G401.6 (cell line): ENCODE data around the gene POU5F2.
A peak's percentile ranks its signal among the peaks of the same experiment; 100 is the strongest.

Experiments
- FAIRE-seq: peaks from 2 replicates; lab custom pipeline; 2012; peaks lifted over from hg19 to GRCh38; lab: Jason Lieb, UNC

The POU5F2 gene

GRCh38 chr5:93741136-93741811, at the start of gene POU5F2:
Gene POU5F2 (minus strand): TSS chr5:93741600. CDS start chr5:93741563, 37 bp downstream.
- FAIRE-seq: no peak

- FAIRE-seq: no peak
These were observed 49.0 kb upstream of the POU5F2 start for GRCh38 chr5:93790401-93790800.

GRCh38 chr5:93789173-93790067, 48.0 kb upstream of the POU5F2 start:
- peak; percentile 66 for FAIRE-seq

GRCh38 chr5:93787598-93787997, 46.2 kb upstream of the POU5F2 start:
- no peak for FAIRE-seq

GRCh38 chr5:93785475-93785874, 44.1 kb upstream of the POU5F2 start:
- no peak for FAIRE-seq

GRCh38 chr5:93782978-93783377, 41.6 kb upstream of the POU5F2 start:
- FAIRE-seq: no peak

GRCh38 chr5:93777620-93778019, 36.2 kb upstream of the POU5F2 start:
- FAIRE-seq: no peak

- no peak for FAIRE-seq
These were observed 15.0 kb upstream of the POU5F2 start for GRCh38 chr5:93756372-93756771.

GRCh38 chr5:93755716-93756115, 14.3 kb upstream of the POU5F2 start:
- FAIRE-seq: no peak

GRCh38 chr5:93748875-93749397, 7.5 kb upstream of the POU5F2 start:
- no peak for FAIRE-seq

GRCh38 chr5:93746406-93747056, 5.1 kb upstream of the POU5F2 start:
- no peak for FAIRE-seq

- FAIRE-seq: no peak
These were observed 5.1 kb downstream of the POU5F2 start for GRCh38 chr5:93736284-93736683.

- FAIRE-seq: no peak
These were observed 6.0 kb downstream of the POU5F2 start for GRCh38 chr5:93735378-93735777.

GRCh38 chr5:93731987-93732386, 9.4 kb downstream of the POU5F2 start:
- no peak for FAIRE-seq

- FAIRE-seq: no peak
These were observed 14.8 kb downstream of the POU5F2 start for GRCh38 chr5:93726595-93726994.

GRCh38 chr5:93724791-93725190, 16.6 kb downstream of the POU5F2 start:
- FAIRE-seq: no peak

- FAIRE-seq: no peak
These were observed 17.7 kb downstream of the POU5F2 start for GRCh38 chr5:93723681-93724080.

GRCh38 chr5:93723005-93723404, 18.4 kb downstream of the POU5F2 start:
- FAIRE-seq: no peak

- no peak for FAIRE-seq
These were observed 18.8 kb downstream of the POU5F2 start for GRCh38 chr5:93722588-93722987.

- no peak for FAIRE-seq
These were observed 19.9 kb downstream of the POU5F2 start for GRCh38 chr5:93721511-93721910.

- no peak for FAIRE-seq
These were observed 20.3 kb downstream of the POU5F2 start for GRCh38 chr5:93721071-93721470.

GRCh38 chr5:93717162-93717561, 24.2 kb downstream of the POU5F2 start:
- FAIRE-seq: no peak

GRCh38 chr5:93716453-93716852, 24.9 kb downstream of the POU5F2 start:
- no peak for FAIRE-seq
